GM23248 (cell line): Measurements from ENCODE around the gene AADAC. TPM values are rescaled to one million over a fixed set of nuclear protein-coding genes. Genes with fewer than 3 reads are reported as not detected.

ENCODE experiments used
- DNase-seq: peaks from one replicate; pipeline ENCODE4 v3.0.0-alpha.2; 2015
- H2AFZ ChIP-seq: fragments of 200-600 bp; sonication (generic); 2 replicates; pipeline ENCODE4 v1.6.1; 2016; ENCODE audit warnings: antibody characterized with exemption
- H3F3A ChIP-seq: fragments of 200-600 bp; sonication (generic); 2 replicates; pipeline ENCODE4 v1.6.1; 2016; ENCODE audit warnings: mild to moderate bottlenecking, antibody characterized with exemption, mixed run types; ENCODE audit not compliant: insufficient read depth
- H3K27ac ChIP-seq: fragments of 200-600 bp; sonication (generic); 2 replicates; pipeline ENCODE4 v1.5.1; 2016; ENCODE audit warnings: mild to moderate bottlenecking
- H3K27me3 ChIP-seq: fragments of 200-600 bp; sonication (generic); replicated peaks from 2 replicates; pipeline ENCODE4 v1.6.1; 2016; ENCODE audit warnings: mild to moderate bottlenecking; ENCODE audit not compliant: insufficient read depth
- H3K36me3 ChIP-seq: fragments of 200-600 bp; sonication (generic); 2 replicates; pipeline ENCODE4 v1.6.1; 2016; ENCODE audit warnings: low read depth, mild to moderate bottlenecking
- H3K4me1 ChIP-seq: fragments of 200-600 bp; sonication (generic); 2 replicates; pipeline ENCODE4 v1.6.1; 2016; ENCODE audit warnings: mild to moderate bottlenecking; ENCODE audit not compliant: insufficient read depth
- H3K4me2 ChIP-seq: fragments of 200-600 bp; sonication (generic); one replicate; pipeline ENCODE4 v1.6.1; 2016; ENCODE audit warnings: mild to moderate bottlenecking; ENCODE audit not compliant: unreplicated experiment
- H3K4me3 ChIP-seq: fragments of 200-600 bp; sonication (generic); 2 replicates; pipeline ENCODE4 v1.5.1; 2016; ENCODE audit warnings: mild to moderate bottlenecking
- H3K79me2 ChIP-seq: fragments of 200-600 bp; sonication (generic); 2 replicates; pipeline ENCODE4 v1.6.1; 2016; ENCODE audit warnings: mild to moderate bottlenecking; ENCODE audit not compliant: insufficient read depth
- H3K9ac ChIP-seq: fragments of 200-600 bp; sonication (generic); 2 replicates; pipeline ENCODE4 v1.6.1; 2016; ENCODE audit warnings: mild to moderate bottlenecking
- H3K9me2 ChIP-seq: fragments of 200-600 bp; sonication (generic); 2 replicates; pipeline ENCODE4 v1.6.1; 2016; ENCODE audit warnings: mixed run types, mild to moderate bottlenecking, moderate library complexity; ENCODE audit not compliant: insufficient read depth
- H3K9me3 ChIP-seq: fragments of 200-600 bp; sonication (generic); one replicate; pipeline ENCODE4 v1.6.1; 2017; ENCODE audit warnings: low read depth
- H4K20me1 ChIP-seq: fragments of 200-600 bp; sonication (generic); 2 replicates; pipeline ENCODE4 v1.6.0; 2016; ENCODE audit not compliant: insufficient read depth
- EZH2 ChIP-seq: fragments of 200-600 bp; sonication (generic); IDR thresholded peaks from 2 replicates; pipeline ENCODE4 v1.6.1; 2018; ENCODE audit warnings: antibody characterized with exemption, mild to moderate bottlenecking; ENCODE audit not compliant: insufficient read depth, poor library complexity, severe bottlenecking
- EZH2phosphoT487 ChIP-seq: fragments of 200-600 bp; sonication (generic); IDR thresholded peaks from 2 replicates; pipeline ENCODE4 v1.6.1; 2018; ENCODE audit warnings: antibody characterized with exemption, moderate library complexity, mild to moderate bottlenecking, low read depth; ENCODE audit not compliant: insufficient read depth
- WGBS, 2 experiments: methylation state at CpG; one replicate each; pipeline ENCODE4 v1.1.6; 2015 to 2017; ENCODE audit warnings: low lambda C conversion rate in 2 of 2, low coverage in 1 of 2; ENCODE audit errors: missing lambda C conversion rate in 2 of 2; 5-methylcytosine and 5-hydroxymethylcytosine counted together
- in situ Hi-C: fragments of 300-500 bp; cut with MboI; formaldehyde crosslinking; loops from 2 replicates; pipeline ENCODE4 v1.15.0; 2020
- polyA plus RNA-seq: library from polyadenylated mRNA; unstranded; fragments of >200 nt; fragmentation: Nextera tagmentation; extraction: Ambion mirVana; gene quantifications from 2 replicates; pipeline ENCODE4 v1.2.1, GENCODE V29; 2016
- total RNA-seq: library from RNA; depleted of rRNA; stranded (reverse); fragments of >200 nt; shearing (Covaris generic); gene quantifications from 2 replicates; pipeline ENCODE4 v1.2.3, GENCODE V29; 2014

The AADAC gene
- total and polyA plus RNA-seq, 2 experiments from 2014 or later = not detected

DNA sequence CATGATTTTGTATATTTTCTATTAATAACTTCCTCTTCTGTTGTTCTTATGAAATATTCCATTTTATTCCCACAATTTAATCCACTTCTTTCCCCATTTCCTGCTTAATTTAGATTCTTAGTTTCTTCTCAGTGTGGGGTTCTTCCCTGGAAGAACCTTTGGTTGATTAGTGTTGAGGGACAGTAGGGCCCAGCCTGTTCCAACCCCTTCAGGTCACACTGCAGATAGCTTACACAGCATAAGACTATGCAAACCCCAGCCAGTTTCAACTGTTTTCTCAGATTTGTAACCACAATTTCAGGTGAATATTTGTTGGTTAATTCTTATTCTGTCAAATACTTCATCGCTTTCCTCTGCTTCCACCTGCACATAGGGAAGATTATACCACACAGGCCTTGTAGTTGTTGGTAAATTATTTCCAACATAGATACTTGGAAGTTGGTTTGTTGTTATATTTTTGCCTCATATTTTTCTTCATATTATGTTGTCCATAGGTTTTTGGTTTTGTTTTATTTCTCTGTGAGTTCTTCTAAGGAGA is 45.5 kb upstream of the AADAC start:
- no peak for TF ChIP-seq EZH2
- TF ChIP-seq EZH2phosphoT487 = no peak
- no peaks in the 10 kb centered on the region for H3K9me2 ChIP-seq
- no peaks in the 10 kb centered on the region for H3K36me3 ChIP-seq
- peaks cover 18% of the 10 kb centered on the region for H3F3A ChIP-seq
- H3K27ac ChIP-seq = no peak overlapping the region
- no peaks in the 10 kb centered on the region for H3K27me3 ChIP-seq
- in situ Hi-C loops = no loop called here
- 94 to 97% methylated on average over 1 of the region's 1 CpG for WGBS, 2 experiments
- H3K4me1 ChIP-seq = peaks cover 31% of the 10 kb centered on the region
- H2AFZ ChIP-seq = no peak overlapping the region
- H3K4me2 ChIP-seq = no peak overlapping the region
- H3K4me3 ChIP-seq = no peak overlapping the region
- H3K9me3 ChIP-seq = no peaks in the 10 kb centered on the region
- H4K20me1 ChIP-seq = no peaks in the 10 kb centered on the region
- no peaks in the 10 kb centered on the region for H3K79me2 ChIP-seq
- no peak overlapping the region for H3K9ac ChIP-seq
- no peak for DNase-seq

DNA sequence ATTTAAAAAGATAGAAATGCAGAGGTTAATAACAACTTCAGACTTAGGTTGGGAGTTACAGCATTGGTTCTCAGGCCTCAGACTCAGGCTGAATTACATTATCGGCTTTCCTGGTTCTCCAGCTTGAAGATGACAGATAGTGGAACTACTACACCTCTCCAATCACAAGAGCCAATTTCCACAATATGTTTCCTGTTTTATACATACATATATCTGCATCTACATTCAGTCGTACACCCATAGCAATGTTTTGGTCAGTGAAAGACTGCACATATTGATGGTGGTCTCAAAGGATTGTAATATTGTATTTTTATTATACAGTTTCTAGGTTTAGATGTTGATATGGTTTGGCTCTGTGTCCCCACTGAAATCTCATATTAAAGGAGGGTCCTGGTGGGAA is 44.7 kb upstream of the AADAC start:
- 60 to 61% methylated on average over 2 of the region's 2 CpGs for WGBS, 2 experiments
- Histone ChIP-seq H3K27me3 (no peaks in the 10 kb centered on the region), H3K4me1 (peaks cover 31% of the 10 kb centered on the region), H3F3A (peaks cover 18% of the 10 kb centered on the region), H3K4me2 (no peak overlapping the region), H3K4me3 (no peak overlapping the region), H3K9me2 (no peaks in the 10 kb centered on the region), H3K79me2 (no peaks in the 10 kb centered on the region), H2AFZ (no peak overlapping the region), H3K9ac (no peak overlapping the region), H3K27ac (no peak overlapping the region), H3K9me3 (no peaks in the 10 kb centered on the region), H4K20me1 (no peaks in the 10 kb centered on the region), H3K36me3 (no peaks in the 10 kb centered on the region)
- in situ Hi-C loops = no loop called here
- DNase-seq = no peak
- TF ChIP-seq EZH2 = no peak
- TF ChIP-seq EZH2phosphoT487 = no peak

DNA sequence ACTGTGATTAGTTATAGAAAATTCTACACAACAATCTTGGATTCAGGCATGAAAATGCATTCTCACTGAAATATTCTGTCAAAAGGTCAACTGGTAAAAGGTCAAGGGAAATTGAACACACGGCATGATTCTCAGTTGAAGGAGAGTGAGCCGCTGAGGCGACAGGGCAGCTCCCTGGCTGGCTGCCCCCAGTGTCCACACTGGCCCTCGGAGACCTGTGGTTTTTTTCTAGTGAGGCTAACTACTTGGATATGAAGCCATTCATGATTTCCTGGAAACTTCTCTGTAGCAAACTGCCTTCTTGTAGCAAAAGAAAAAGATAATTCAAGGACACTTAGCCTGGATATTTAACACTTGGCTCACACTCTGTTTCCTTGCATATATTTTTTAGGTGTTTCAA is 43.0 kb upstream of the AADAC start:
- Histone ChIP-seq H3F3A (peaks cover 17% of the 10 kb centered on the region), H3K27ac (peak overlapping the region; percentile 74), H3K27me3 (no peaks in the 10 kb centered on the region), H3K4me3 (no peak overlapping the region), H3K4me2 (peak overlapping the region; percentile 51), H3K9ac (peak overlapping the region; percentile 53), H4K20me1 (no peaks in the 10 kb centered on the region), H2AFZ (peak overlapping the region; percentile 58), H3K9me3 (no peaks in the 10 kb centered on the region), H3K4me1 (peaks cover 26% of the 10 kb centered on the region), H3K36me3 (no peaks in the 10 kb centered on the region), H3K9me2 (no peaks in the 10 kb centered on the region), H3K79me2 (no peaks in the 10 kb centered on the region)
- in situ Hi-C loops = no loop called here
- TF ChIP-seq EZH2 = no peak
- no peak for TF ChIP-seq EZH2phosphoT487
- peak; percentile 76 for DNase-seq
- WGBS, 2 experiments = 6 to 15% methylated on average over 4 of the region's 4 CpGs

DNA sequence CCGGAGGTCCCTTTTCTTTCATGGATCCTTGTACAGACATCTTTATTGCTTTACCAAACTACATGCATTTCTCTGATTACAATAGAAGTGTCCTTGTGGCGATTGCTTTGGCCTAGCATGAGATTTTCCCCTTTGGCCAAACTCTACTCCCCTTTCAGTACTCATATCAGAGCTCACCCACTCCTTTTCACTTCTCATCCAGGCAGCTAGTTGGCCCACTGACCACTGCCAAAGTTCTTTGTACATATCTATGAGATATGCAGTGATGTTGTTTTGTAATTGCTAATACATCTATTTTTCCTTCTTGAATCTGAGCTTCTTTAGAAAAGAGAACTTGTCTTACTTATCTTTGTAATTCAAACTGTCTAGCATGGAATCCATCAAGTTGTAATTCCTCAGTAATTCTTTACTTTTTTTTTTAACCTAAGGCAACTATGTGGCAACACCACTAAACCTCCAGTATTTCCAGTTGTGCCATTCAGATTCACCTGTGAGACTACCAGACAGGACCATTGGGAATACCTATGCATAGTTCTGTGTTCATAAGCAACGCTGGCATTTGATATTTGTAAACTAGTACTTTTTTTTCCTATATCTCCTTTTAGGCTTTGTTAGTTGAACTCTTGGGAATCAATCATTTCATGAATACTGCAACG is 41.0 kb upstream of the AADAC start:
- no peaks in the 10 kb centered on the region for H3K9me2 ChIP-seq
- H3K79me2 ChIP-seq = no peaks in the 10 kb centered on the region
- H3K4me1 ChIP-seq = peaks cover 16% of the 10 kb centered on the region
- peaks cover 8% of the 10 kb centered on the region for H3F3A ChIP-seq
- H3K27ac ChIP-seq = no peak overlapping the region
- no peaks in the 10 kb centered on the region for H3K36me3 ChIP-seq
- H3K27me3 ChIP-seq = no peaks in the 10 kb centered on the region
- H3K9me3 ChIP-seq = no peaks in the 10 kb centered on the region
- 76 to 82% methylated on average over 4 of the region's 4 CpGs for WGBS, 2 experiments
- DNase-seq = no peak
- no peaks in the 10 kb centered on the region for H4K20me1 ChIP-seq
- in situ Hi-C loops = no loop called here
- H2AFZ ChIP-seq = no peak overlapping the region
- H3K9ac ChIP-seq = no peak overlapping the region
- H3K4me3 ChIP-seq = no peak overlapping the region
- TF ChIP-seq EZH2 = no peak
- no peak for TF ChIP-seq EZH2phosphoT487
- no peak overlapping the region for H3K4me2 ChIP-seq
